ENCODE results near the gene PTPRG. TPM values are rescaled to one million over a fixed set of nuclear protein-coding genes. Genes with fewer than 3 reads are reported as not detected.

PTPRG gene
- total RNA-seq, 1 donor: 41.0 TPM

GRCh38 chr3:62117903-62118548 lies 556.7 kb downstream of the PTPRG start:
- no peak for TF ChIP-seq CTCF (IDR thresholded peaks at IDR 0.05; ENCODE audit: insufficient read depth, low read depth, low read length)
- no peak for DNase-seq (ENCODE audit: low read depth)
- no peak overlapping the region for H3K4me3 ChIP-seq (ENCODE audit: low read depth, low read length)

DNA sequence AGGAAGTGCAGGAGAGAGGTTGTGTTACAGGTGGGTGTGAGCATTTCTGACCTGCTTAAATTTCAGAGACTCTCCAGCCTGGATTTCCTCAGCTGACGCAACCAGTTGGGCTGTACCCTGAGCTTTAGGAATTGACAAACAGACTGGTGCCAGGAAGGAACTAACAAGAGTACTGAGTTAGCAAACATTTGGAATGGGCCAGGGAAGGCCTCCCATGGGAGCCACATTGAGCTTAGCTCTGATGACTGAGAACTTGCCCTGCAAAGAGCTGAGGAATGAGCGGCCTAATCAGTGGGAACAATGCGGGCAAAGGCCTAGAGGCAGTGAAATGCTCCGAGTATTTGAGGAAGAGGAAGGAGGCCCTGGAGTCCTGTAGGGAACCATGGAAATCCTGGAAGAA lies 557.8 kb downstream of the PTPRG start:
- no peak for DNase-seq (ENCODE audit: low read depth)

GRCh38 chr3:62122819-62123218 lies 561.4 kb downstream of the PTPRG start:
- TF ChIP-seq CTCF (IDR thresholded peaks at IDR 0.05; ENCODE audit: insufficient read depth, low read depth, low read length): no peak
- no peak overlapping the region for H3K4me3 ChIP-seq (ENCODE audit: low read depth, low read length)
- no peak for DNase-seq (ENCODE audit: low read depth)

More for the DNA sequence above, 557.8 kb downstream of the PTPRG start:
- H3K4me3 ChIP-seq (ENCODE audit: low read depth, low read length): no peak overlapping the region
- TF ChIP-seq CTCF (IDR thresholded peaks at IDR 0.05; ENCODE audit: insufficient read depth, low read depth, low read length): no peak

DNA sequence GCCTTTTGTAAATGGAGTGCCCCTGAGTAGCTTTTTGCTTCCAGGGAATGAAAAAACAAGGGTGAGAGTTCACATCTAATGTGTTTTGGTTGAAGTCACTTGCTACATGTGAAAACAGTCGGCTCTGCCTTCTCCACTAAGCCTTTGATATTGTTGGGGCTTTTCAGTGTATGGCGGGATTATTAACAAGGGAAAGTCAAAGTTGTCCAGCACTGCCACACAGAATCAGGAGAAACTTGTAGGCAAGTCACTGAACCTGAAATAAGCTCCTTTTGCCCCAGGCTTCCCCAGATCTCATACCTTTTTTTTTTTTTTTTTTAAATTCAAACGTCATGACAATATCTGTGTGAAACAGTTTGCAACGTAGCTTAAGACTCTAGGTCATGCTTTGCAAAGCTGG lies 564.0 kb downstream of the PTPRG start:
- DNase-seq (ENCODE audit: low read depth): no peak
- TF ChIP-seq CTCF (IDR thresholded peaks at IDR 0.05; ENCODE audit: insufficient read depth, low read depth, low read length): no peak

DNA sequence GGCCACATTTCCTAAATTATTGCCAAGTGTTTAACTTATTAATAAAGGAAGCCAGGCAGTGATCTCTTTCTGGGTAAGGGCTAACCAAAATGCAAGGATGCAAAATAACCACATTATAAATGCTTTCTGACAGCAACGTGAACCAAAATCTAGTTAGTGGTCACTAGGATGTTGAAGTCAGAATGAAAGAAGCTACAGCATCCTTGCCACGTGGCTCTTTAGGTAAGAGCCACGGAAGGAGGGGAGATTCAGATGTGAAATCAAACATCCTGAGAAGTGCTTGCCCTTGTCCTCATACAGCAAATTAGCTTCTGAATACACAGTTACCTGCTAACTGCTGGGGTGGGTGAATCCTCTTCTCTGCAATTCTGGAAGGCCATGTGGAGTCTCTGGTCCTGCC lies 565.7 kb downstream of the PTPRG start:
- no peak for TF ChIP-seq CTCF (IDR thresholded peaks at IDR 0.05; ENCODE audit: insufficient read depth, low read depth, low read length)
- no peak for DNase-seq (ENCODE audit: low read depth)
- H3K4me3 ChIP-seq (ENCODE audit: low read depth, low read length): no peak overlapping the region

More for the DNA sequence above, 564.0 kb downstream of the PTPRG start:
- no peak overlapping the region for H3K4me3 ChIP-seq (ENCODE audit: low read depth, low read length)

DNA sequence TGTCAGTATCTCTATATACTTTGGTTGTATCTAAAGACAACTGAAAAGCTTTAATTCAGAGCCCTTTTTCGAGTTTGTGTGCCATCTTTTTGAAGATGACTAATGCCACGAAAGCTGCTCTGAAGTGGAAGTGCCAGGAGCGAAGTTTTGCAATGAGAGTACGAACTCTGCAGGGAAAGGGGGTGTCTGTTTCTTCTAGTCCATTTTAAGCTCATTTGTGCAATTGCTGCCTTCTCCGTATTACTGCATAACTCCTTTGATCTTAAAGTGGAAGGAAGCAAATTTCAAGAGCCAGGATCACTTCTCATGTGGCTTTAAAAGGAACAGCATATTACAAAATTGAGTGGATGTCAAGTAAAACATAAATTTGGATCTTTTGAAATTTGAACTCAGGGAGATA lies 566.7 kb downstream of the PTPRG start:
- no peak for DNase-seq (ENCODE audit: low read depth)
- no peak for TF ChIP-seq CTCF (IDR thresholded peaks at IDR 0.05; ENCODE audit: insufficient read depth, low read depth, low read length)
- H3K4me3 ChIP-seq (ENCODE audit: low read depth, low read length): no peak overlapping the region

- DNase-seq (ENCODE audit: low read depth): no peak
- H3K4me3 ChIP-seq (ENCODE audit: low read depth, low read length): no peak overlapping the region
Observed at GRCh38 chr3:62128681-62129080, 567.3 kb downstream of the PTPRG start.

More at GRCh38 chr3:62128681-62129080, 567.3 kb downstream of the PTPRG start:
- no peak for TF ChIP-seq CTCF (IDR thresholded peaks at IDR 0.05; ENCODE audit: insufficient read depth, low read depth, low read length)
